ENCODE results near the gene PURA.
A peak's percentile ranks its signal among the peaks of the same experiment; 100 is the strongest.

The PURA gene

GRCh38 chr5:140110646-140110957 is 3.3 kb upstream of the PURA start:
- no peak for DNase-seq

GRCh38 chr5:140111011-140111858 is 2.7 kb upstream of the PURA start:
- DNase-seq: no peak

DNA sequence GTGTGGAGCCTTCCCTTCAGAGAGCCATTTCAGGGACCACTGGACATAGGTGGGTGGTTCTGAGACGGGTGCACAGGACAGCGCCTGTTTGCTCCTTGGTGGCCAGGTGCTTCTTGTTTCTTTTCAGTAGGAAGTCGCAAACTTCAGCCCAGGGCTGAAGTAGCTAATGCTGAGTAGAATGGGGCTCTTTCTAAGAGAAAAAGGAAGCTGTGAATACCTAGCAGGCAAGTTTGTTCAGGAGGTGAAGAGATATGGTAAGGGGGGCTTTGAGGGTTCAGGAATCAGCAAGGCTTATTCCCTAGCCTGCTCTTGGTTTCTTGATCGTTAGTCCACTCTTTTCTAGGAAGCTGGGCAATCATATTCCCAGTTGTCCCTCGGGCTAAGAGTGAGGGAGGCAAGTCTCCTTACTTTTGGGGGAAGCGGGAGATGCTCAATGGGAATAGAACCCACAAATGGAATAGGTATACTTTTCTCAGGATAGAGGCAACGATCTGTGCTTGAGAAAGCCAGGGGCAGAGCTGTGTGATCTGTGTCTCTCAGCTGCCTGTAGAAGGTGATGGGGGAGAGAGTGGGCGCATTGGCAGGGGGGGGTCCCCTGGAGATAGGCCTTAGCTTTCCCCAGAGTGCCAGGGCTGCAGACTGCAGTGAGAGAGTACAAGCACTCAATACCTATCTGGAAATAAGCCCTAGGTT is 1.9 kb upstream of the PURA start:
- no peak for DNase-seq

DNA sequence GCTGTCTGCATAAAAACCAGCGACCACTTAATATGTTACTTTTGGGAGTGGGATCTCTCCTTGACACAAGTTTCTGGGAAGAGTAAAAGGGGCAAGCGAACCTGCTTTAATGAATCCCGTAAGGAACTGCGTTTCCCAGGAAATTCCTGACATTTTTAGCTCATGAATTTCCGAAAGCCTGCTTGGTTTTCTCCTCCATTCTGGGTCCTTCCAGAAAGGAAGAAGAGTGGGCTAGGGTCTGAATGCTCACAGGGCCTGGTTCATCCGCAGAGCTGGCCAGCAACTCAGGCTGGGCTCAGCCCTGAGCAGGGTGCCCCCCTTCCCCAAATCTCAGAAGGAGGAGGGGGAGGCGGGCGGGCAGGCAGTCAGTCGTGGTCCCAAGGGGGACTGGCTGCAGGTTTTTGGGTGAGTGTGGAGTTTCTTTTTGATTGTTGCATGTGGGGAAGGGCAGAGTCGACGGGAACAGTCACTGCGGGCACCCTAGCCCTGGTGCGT is 1.2 kb upstream of the PURA start:
- DNase-seq: no peak

DNA sequence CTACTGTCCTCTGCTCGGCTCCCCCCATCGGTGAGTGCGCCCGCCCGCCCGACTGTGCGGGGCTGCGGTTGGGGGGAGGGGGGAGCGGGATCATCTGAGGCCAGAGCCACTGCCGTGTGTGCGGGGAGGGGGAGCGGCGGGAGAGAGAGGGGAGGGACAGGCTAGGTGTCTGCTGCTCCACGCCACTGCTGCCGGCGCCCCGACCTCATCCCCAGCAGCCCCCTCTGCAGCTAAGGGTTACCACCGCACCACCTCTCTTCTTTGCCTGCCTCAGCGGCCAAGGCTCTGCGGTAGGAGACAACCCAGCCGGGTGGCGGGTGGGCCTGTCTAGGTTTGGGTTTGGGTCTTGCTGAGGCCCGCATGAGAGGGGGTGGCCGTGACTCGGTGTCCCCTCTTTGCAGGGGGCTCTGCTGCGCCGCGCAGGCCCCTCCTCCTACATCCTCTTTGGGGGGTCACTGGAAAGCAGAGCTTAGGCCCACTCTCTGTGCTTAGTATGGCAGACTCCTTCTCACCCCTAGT is 670 bp upstream of the PURA start:
- DNase-seq: peak; percentile 22 to 30

DNA sequence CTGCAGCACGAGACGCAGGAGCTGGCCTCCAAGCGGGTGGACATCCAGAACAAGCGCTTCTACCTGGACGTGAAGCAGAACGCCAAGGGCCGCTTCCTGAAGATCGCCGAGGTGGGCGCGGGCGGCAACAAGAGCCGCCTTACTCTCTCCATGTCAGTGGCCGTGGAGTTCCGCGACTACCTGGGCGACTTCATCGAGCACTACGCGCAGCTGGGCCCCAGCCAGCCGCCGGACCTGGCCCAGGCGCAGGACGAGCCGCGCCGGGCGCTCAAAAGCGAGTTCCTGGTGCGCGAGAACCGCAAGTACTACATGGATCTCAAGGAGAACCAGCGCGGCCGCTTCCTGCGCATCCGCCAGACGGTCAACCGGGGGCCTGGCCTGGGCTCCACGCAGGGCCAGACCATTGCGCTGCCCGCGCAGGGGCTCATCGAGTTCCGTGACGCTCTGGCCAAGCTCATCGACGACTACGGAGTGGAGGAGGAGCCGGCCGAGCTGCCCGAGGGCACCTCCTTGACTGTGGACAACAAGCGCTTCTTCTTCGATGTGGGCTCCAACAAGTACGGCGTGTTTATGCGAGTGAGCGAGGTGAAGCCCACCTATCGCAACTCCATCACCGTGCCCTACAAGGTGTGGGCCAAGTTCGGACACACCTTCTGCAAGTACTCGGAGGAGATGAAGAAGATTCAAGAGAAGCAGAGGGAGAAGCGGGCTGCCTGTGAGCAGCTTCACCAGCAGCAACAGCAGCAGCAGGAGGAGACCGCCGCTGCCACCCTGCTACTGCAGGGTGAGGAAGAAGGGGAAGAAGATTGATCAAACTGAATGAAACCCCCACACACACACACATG is 654 bp downstream of the PURA start:
- DNase-seq: peak; percentile 45 to 56

DNA sequence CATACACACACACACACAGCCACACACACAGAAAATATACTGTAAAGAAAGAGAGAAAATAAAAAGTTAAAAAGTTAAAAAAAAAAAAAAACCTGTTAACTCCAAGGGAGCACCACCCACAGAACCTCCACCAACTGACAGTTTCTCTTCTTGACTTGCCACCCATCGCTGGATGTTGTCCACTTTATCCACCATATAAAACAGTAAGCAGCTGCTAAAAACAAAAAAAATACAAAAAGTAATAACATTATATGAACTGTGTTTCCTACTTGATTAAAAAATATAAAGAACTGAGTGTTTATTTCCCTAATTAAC is 1.2 kb downstream of the PURA start:
- no peak for DNase-seq

DNA sequence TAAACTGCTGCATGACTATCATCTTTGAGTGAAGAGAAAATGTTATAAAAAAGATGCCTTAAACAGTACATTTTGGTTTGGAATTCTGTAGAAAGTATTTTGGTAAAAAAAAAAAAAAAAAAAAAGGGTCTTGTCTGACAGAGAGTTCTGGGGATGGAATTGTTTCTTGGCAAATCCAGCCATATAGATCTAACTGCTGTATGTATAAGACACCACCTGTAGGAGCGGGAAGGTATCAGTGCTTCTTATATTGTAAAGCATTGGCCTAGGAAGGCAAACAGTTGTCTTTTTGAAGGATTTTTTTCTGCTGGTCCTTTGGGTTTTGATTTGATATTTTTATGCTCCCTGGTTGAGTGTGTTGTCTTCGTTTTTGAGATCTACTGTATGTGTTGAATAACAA is 2.8 kb downstream of the PURA start:
- no peak for DNase-seq

DNA sequence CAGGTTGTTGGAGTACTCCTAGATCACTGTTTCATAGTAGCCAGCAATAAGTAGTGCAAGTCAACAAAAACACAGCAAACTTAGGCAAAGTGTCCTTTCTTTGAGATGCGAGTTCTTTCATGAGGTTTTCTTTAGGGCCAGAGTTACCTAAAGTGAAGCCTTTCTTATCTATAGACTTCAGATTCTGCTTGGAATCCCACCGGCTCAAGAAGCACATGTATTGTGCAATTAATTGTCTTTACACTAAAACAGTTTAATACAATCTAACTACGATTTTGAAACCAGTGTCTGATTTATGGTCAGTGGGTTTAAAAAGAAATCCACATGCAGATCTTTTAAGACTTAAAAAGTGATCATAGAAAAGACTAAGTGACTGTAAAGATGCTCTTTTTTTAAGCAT is 3.6 kb downstream of the PURA start:
- DNase-seq: no peak

GRCh38 chr5:140118302-140118936 is 4.5 kb downstream of the PURA start:
- DNase-seq: no peak

GRCh38 chr5:140125637-140126036 is 11.7 kb downstream of the PURA start, which contains the start of gene IGIP:
Gene IGIP (plus strand): TSS chr5:140125937. CDS start chr5:140128477, 2,540 bp downstream.
- DNase-seq: no peak

DNA sequence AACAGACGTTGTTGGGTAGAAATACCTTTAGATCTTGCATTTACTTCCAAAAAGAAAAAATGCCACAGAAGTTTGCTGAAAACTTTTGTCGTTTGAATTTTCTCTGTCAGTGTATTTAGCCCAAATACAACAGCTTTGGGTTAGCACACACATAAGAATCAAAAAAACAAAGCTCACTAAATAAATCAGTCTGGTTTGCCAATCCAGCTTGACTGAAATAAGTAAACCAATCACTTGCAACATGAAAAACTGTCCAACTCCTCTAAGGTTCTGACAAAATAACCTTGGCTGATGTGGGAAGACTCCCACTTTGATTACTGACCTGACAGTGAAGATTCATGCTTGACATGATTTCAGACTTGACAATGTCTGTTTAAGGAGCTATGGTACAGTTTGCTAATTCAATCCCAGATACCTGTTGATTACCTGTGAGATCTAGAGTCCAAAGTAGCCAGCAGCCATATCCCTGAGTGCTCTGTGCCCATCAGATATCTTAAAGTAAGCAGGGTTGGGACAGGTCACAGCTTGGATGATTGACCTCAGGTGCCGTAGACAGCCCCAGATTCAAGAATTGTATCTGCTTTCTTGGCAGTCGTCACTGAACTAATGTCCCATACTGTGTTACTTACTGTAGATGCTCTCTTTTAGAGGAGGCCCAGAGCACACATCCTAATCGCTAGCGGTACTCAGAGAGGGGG is 12.6 kb downstream of the PURA start:
- no peak for DNase-seq

DNA sequence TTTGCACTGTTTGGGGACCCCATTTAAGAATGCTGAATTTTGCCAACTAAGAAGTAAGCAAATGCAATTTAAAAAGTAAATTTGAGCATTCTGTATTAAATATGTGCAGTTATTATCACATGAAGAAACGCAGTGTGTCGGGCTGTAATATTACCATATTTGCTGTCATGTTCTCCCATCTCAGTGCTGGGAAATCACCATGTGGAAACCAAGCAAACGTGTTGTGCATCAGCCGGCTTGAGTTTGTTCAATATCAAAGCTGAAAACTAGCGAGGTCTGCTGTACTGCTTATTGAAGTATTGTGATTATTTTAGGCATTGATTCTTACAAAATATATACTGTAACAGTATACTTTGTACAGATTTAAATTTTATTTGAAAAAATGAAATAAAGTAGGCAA is 14.5 kb downstream of the PURA start:
- no peak for DNase-seq

- DNase-seq: no peak
Measured at GRCh38 chr5:140130949-140131733, 17.2 kb downstream of the PURA start.

GRCh38 chr5:140131967-140132409 is 18.1 kb downstream of the PURA start:
- DNase-seq: peak in 1 of 2 experiments; percentile 28

DNA sequence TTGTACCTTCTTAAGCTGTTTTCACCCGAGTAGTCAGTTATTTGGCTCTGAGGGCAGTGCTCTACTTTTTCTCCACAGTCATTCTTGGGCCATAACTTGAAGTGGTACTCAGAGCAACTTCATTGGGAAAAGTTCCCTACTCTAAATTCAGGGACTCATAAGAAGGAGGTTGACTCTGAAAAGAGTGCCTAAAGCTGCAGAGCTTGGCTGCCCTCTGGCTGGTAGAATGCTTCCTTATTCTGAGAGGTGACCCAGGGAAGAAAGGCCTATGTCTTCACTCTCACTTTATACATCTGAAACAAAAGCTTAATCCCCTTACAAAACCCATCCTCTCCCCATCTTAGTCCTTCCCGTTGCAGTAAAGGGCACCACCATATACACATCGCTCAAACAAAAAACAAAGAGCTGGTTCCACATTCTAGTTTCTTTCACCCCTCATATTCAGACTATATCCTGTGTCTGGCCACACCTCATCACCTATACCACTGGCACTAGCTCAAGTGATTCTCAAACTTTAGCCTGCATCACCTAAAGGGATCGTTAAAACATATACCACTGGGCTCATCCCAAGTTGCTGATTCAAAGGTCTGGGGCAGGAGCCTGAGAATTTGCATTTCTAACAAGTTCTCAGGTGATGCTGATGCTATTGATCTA is 19.7 kb downstream of the PURA start:
- DNase-seq: no peak

DNA sequence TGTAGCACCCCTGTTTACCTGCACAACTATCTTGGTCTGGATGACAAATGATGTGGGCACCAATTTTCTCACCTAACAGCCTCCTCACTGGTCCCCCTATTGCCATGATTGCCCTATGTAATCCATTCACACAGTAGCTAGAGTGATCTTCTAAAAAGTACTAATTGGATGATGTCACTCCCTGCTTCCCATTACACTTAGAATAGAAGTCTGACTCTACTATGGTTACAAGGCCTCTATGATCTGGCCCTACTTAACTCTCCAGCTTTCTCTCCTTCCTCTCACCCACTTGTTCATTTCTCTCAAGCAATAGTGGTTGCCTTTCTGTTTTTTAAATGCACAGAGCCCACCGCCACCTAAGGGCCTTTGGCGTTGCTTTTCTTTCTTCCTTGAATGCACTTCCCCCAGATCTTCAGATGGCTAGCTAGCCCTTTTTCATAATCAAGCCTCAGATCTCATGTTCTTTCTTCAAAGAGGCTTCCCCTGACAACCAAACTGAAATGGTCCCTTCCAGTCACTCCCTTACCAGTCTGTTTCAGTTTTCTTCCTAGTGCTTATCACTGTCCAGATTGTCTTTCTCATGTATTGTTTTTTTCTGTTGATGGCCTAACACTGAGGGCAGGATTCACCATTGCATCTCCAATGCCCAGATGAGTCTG is 20.5 kb downstream of the PURA start:
- no peak for DNase-seq

DNA sequence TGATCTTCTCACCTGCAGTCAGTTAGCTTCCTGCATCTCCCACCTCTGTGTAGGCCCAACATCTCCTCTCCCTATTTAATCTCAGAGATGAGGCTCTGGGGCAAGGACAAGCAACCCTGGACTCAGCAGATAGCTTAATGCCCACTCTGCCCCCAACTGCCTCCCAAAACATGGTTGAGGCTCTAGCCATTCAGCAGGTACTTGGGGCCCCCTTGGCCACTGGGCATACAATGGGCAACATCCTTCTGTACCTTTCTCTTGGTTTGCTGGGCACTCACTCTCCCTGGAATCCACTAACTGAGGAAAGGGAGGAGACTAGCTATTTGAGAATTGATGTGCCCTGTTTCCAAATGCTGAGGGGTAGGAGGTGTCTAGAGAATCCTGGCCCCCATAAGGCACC is 21.2 kb downstream of the PURA start:
- no peak for DNase-seq

DNA sequence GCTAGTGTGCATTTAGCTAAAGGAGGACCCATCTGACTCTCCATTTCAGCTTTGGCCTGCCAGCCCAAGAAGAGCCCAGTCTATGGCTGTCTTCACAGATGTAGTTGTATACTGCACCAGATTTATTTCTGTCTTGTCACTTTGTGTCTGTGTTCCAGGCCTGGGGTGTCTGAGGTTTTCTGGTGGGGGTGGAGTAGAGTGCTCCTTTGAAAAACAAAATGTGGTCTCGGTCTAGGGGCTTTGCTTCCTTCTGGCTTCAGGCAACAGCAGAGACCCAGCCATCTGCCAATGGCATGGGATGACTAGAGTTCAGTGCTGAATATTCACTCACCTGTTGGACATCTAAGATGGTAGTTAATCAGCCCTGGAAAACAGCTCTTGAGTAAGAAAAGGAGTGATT is 22.7 kb downstream of the PURA start:
- no peak for DNase-seq

- no peak for DNase-seq
Measured at GRCh38 chr5:140140435-140140834, 26.5 kb downstream of the PURA start.
